ENCODE results near the gene ABCF2. TPM values are rescaled to one million over a fixed set of nuclear protein-coding genes. Genes with fewer than 3 reads are reported as not detected.

ABCF2 gene
- total RNA-seq: 78.8 and 91.2 TPM in 2 replicates

DNA sequence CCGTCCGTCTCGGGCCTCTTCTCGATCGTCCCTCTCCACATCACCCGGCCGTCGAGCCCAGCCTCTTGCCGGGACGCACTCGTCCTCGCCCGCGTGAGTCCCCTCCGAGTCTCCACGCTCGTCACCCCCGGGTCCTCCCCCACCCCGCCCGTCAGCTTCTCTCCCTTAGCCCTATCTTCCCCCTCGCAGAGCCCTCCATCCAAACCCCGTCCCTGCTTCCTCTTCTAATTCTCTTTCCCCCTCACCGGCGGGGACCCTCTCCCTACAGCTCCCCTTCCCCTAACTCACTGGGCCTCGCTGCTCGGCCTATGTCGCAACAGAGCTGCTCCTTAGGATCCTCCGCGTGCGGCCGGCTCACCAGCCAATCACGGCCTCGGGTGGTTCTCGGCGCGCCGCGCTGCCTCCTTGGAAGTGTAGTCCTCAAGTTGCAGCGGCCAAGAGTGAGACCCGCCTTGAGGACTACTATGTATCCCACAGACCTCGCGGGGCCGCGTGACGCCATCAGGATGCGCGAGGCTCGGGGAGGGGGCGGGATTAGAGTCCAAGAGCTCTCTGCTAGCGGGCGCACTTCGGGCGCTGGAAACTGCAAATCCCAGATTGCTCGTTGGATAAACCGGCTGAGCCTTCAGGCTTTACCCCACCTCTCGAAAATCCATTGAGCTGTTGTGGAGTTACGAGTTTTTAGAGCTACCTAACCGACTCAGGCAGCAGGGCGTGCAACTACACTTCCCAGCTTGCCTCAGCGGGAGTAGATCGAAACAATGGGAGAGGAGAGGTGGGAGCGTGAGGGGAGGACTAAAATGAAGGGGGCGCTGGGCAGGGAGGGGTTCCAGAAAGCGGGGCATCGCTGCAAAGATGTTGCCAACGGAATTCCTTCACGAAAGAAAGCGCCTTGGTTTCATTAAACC, at the start of gene ABCF2:
Gene ABCF2 (minus strand): TSS at position 331 of the 908 bp plus-strand sequence. CDS start 747 bp downstream, outside the sequence.
- peak; percentile 97 for DNase-seq (ENCODE audit: low read depth, low spot score)

DNA sequence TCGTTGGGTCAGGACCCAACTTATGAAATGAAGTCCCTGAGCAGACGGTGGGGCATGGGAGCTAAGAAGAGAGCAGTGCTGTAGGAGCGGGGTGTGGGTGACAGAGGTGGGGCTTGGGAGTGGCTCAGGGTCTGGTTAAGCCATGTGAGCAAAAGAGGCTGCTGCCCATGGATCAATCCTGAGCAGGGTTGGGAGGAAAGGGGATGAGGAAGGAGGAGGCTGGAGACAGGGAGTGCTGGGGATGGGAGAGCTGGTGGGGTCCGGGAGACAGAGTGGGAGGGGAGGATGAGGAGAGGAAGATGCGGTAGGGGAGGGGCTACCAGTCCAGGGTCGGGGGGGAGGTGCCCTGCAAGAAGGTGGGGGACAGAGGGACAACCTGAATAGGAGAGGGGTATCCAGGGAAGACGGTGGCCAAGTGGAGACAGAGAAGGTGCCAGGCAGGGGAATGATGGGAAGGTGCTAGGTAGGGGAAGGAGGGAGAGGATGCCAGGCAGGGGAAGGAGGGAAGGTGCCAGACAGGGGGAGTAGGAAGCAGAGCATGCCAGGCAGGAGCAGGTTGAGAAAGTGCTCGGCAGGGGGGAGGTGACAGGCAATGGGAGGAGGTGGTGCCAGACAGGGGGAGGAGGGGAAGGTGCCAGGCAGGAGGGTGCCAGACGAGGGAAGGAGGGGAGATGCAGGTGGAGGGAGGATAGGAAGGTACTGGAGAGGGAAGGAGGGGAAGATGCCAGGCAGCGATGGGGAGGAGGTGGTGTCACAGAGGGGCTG, 49.0 kb upstream of the ABCF2 start:
- DNase-seq (ENCODE audit: low read depth, low spot score): no peak

DNA sequence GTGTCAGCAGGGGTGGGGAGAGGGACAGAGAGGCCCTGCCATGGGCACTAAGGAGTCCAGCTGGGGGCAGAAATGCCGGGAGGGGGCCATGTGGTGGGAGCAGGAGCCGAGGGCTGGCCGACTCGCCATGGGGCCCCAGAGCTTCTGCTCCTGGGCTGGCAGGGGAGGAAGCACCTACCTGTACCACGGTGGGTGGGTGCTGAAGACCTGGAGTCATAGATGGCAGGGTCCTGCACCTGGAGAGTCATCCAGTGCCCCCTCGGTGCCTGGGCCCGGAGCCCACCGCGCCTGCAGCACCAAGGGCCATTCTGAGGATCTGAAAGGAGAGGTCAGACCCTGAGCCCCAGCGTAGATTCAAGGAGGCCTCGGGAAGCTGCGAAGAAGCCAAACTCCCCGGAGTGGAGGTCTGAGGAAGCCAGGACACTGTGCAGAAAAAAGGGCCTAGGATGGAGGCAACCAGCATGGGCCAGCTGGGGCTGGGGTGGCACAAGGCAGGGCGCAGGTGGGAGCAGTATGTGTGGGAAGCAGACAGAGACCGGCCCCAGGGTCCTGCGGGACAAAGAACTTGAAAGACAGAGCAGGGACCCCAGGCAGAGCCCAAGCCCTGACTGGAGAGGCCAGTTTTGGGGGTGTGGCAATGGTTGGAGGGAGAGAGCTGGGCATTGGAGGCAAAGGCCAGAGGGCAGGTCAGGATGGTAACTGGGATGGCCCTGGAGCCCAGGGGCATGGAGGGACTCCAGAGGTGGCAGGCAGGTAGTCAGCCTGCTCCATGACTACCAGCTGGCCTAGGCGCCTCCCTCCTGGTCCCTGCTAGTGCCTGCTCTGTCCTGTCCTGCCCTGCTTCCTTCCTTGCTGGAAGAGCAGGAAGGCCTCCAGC, 48.2 kb upstream of the ABCF2 start:
- DNase-seq (ENCODE audit: low read depth, low spot score): no peak

DNA sequence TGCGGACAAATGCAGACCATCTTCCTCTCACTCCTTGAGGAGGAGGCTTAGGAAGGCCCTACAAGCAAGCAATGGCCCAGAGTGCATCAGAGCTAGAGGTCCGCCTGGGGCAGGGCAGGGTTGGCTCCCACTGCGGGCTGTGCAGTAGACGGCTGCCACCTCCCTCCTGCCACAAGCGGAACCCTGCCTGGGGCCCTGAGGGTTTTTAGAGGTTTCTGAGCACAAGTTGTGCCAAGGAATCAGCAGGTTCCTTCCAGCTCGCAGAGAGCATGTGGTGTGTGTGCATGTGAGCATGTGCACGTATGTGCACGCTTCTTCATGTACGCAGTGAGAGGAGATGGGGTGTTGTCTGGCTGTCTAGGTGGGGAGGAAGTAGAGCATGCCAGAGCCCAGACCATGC, 47.4 kb upstream of the ABCF2 start:
- no peak for DNase-seq (ENCODE audit: low read depth, low spot score)

DNA sequence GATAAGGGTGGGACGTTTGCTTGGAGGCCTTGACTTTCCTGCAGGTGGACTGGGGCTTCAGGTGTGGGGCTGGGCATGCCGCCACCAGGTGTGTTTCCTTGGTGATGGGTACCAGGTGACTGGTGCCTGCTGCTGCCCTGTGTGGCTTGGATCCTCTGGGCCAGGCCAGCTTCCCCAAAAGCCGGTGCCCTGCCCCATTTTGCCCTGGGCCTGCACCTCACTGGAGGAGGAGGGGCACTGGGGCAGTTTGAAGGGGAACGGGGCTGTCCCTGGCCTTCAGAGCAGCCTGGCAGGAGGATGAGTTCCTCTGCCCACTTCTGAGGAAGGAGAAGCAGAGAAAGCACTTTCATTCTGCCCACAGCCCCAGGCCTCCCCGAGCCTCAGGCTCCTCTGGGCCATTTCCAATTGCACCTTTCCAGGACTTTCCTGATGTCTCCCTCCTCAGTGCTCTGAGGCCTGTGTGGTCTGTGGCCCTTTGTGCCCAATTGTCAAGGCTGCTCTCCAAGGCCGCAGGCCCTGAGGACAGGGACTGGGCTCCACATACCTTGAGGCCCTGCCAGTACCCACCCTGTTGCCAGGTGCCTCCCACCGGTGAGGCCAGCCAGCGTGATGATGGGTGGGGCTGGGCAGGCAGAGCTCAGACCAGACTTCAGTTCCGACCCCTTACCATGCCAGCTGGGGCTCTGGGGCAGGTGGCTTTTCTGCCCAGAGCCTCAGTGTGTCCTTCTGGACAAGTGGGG, 46.8 kb upstream of the ABCF2 start:
- DNase-seq (ENCODE audit: low read depth, low spot score): no peak

DNA sequence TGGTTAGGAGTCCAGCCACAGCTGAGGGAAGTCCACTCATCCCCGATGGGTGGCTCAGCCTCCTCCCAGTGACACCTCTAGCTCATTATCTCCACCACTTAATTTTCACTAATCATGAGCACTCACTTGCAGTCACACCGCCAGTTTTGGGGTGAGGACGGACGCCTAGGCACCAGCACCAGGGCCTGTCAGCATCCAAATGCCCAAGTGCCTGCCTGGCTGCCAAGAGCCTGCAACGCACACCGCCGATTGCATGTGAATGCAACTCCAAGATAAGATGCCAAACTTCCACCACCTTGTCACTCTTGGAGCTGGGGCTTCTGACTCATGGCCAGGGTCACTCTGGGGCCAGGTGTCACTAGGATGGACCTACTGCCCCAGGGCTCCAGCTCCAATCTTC, 45.9 kb upstream of the ABCF2 start:
- DNase-seq (ENCODE audit: low read depth, low spot score): no peak

DNA sequence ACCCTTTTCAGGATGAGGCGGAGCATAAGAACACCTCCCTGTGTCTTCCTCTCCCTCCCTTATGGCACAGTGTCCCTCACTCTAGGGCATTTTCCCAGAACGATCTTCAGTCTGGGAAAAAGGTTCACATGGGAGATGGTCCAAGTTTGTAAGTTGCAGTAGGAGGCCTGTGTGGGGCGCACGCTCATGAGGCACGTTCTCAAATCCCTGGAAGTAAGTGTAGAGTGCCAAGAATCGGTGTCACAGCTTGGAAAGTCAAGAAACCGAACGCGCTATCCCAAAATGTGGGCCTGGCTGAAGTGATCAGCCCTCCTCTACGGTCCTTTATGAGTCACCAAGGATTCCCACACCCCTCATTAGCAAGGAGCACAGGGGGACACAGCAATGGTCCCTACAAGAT, 45.4 kb upstream of the ABCF2 start:
- no peak for DNase-seq (ENCODE audit: low read depth, low spot score)

DNA sequence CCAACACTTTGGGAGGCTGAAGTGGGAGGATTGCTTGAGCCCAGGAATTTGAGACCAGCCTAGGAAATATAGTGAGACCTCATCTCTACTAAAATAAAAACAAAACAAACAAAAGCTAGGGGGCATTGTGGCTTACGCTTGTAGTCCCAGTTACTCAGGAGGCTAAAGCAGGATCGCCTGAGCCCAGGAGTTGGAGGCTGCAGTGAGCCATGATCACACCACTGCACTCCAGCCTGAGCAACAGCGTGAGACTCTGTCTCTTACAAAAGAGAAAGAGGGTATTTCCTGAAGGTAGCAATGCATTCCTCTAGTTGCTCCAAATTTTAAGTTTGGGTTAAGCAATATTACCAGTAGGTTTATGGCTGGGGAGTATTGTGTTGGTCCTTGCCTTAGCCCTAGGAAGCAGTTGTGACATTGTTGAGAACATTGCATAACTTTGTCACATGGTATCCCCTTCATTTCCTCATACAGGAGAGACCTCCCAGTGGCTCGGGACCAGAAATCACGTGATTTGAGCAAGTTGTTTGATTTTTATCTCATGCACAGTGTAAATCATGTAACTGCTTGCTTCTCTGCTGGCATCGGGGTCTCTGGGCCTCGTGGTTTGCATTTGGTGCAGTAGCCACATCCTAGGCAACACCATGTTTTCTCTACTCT, 44.8 kb upstream of the ABCF2 start:
- DNase-seq (ENCODE audit: low read depth, low spot score): no peak

DNA sequence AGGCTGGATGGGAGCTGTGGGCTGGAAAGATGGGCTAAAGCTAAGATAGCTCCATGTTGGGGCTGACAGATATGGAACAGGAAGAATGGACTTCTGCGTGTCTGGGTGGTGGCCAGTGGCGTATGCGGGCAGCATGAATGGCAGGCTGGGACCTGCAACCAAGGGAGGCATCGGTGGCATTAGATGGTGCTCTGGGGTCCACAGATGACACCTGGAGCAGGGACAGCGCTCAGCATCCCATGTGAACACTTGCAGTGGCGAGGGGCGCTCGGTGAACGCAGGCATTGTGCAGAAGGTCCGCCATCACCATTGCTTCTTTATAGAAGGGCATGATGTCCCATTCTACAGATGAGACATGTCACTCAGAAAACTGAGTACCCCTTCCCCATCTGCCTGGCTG, 42.5 kb upstream of the ABCF2 start:
- DNase-seq (ENCODE audit: low read depth, low spot score): no peak

DNA sequence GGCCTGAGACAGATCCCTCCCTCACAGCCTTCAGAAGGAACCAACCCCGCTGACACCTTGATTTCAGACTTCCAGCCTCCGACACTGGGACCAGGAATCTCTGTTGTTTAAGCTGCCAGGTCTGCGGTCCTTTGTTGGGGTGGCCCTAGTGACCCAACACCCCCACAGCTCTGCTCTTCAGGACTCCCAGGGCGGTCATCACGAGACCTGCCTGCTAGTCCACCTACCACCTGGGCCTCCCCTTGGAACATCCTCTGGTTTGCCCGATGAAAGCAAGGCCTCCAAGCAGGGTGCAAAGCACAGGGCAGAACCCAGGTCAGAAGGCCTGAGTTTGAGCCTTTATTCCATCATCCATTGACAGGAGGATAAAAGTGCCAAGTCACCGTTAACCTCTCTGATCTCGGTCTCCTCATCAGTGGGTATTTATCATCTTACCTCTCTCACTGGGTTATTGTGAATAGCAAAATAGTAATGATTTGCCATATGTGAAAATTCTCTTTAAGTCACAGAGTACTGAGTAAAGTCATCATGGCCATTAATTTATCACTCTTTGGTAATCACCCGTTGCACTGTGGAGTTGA, 38.4 kb upstream of the ABCF2 start:
- DNase-seq (ENCODE audit: low read depth, low spot score): no peak

DNA sequence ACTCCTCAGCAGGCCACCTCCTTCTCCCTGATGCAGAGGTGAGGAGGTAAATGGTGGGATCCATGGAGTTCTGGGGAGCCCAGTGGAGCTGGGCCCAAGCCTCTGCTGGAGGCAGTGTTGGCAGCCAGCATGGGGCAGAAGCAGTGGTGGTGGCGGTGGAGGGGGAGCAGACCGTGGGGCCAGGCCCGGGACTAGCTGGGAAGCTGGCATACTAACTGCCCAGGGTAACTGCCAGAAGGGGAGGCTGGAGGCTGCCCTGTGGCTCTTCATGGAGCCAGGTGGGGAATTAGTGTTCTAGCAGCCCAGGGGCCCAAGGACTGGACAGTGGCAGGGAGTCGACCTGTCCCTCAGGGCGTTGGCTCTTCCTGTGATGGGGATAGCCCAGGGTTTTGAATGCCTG, 37.6 kb upstream of the ABCF2 start:
- DNase-seq (ENCODE audit: low read depth, low spot score): no peak

DNA sequence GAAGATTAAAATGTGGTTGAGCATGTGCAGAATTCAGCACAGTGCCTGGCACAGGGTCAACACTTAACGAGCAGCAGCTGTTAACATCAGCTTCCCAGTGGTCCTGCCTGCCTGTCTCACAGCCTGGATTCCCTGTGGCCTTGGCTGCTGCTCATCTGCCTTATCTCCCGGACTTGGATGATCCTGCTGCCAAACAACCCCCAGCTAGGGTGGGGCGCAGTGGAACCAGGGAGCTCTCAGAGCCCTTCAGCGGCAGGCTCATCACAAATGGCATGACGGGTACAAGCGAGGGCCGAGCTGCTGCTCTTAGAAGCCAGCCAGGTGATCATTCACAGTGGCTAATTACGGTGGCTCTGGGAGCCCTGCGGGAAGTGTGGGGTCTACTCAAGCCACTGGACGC, 34.5 kb upstream of the ABCF2 start:
- DNase-seq (ENCODE audit: low read depth, low spot score): no peak

DNA sequence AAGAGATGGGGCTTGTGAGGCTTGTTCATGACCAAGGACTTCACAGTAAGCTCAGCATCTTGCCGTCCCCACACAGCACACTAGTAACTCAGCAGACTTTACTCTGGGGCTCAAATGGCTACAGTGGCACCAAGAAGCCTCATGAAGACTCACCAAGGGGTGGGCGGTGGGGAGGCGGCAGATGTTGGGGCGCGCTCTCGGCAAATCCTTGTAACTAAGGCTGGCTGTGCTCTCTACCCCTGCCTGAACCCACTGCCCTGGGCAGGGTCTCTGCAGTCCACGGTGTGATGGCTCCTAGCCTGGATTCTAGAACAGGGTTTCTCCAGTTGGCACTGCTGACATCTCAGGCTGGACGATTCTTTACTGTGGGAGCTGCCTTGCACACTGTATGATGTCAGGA, 33.9 kb upstream of the ABCF2 start:
- DNase-seq (ENCODE audit: low read depth, low spot score): no peak

DNA sequence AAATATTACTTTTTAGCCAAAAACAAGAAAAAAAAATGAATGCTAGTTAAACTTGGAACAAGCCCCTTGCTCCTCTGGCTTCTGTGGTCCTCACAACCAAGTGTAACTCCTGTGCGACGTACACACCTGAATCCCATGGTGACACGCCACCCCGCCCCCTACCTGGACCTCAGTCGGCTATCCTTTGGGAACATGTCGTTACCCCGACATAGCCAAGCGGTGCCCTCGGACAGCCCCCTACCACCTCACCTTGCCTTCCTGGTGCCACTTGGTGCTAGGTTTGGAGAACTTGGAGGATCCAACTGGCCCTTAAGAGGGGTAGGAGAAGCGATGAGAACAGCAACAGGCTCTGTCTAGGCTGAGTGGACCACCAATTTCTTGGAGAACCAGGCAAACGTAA, 33.5 kb upstream of the ABCF2 start:
- DNase-seq (ENCODE audit: low read depth, low spot score): no peak

DNA sequence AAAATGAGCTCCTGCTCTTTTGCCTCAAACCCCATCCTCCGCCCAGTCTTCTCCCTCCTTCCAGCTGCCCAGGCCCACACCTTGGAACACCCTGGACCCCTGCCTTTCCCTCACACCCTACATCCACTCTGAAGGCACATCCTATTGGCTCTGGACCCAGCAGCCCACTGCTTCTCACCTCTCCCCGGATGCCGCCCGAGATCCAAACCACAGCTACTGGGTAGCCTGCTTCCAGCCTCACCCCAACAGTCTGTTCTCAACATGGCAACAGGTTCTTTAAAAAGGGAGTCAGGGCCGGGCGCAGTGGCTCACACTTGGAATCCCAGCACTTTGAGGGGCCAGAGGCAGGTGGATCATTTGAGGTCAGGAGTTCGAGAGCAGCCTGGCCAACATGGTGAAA, 31.0 kb upstream of the ABCF2 start:
- no peak for DNase-seq (ENCODE audit: low read depth, low spot score)

DNA sequence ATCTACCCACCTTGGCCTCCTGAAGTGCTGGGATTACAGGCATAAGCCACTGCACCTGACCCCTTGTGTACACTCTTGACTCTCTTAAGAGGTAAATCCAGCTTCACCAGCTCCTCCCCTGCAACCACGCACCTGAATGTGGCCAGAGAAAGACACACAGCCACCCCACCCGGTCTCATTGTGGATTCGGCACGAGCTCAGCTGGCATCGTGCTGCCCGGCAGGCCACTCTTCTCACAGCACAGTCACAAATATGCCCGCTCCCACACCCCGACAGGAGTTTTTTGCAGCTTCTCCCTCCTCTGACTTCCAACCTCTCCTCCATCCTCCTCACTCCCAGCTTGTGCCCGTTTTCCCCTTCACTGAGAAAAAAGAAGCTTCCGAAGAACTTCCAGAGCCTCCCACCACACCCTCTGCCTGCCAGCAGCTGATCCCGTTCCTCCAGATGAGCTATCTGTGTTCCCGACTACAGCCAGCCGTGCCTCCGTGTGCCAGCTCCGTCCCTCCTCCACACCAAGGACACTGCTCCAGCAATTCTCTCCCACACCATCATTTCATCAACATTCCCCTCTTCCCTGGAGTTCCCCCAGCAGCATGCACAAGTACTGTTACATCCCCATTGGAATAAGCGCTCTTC, 29.5 kb upstream of the ABCF2 start:
- no peak for DNase-seq (ENCODE audit: low read depth, low spot score)

DNA sequence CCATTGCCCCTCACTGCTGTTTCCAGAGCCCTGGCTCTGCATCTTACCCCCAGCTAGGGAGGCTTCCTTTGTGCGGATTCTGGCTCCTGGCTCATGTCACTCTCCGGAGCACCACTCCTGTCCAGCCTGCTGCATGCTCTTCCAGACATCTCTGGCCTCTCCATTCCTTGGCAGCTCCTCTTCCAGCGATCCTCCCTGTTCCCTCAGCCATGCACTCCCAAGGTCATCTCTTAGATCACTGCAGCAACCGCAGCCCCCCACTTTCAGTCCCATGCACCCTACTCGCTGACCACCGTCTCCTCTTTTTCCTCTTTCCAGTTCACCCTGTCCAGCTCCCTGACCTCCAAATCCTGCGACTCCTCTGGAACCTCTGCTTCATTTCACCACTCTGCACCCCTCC, 28.4 kb upstream of the ABCF2 start:
- DNase-seq (ENCODE audit: low read depth, low spot score): no peak

DNA sequence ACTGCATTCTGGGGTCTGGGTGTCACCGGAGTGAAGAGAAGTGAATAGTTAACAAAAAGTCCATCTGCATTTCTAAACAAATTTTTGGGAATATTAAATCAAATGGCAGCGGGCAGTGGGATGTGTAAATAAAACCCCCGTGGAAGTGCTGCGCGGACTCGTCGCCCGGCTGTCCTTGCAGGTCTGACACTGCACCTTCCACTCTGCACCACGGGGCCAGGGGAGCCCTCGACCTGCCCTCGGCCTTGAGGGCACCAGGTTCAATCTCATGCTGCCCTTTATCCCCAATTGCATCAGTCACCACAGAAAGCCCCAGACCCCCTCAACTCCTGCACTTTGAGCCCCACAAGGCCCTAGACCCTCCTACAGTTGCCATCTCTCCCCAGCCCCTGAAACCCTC, 27.8 kb upstream of the ABCF2 start:
- no peak for DNase-seq (ENCODE audit: low read depth, low spot score)

DNA sequence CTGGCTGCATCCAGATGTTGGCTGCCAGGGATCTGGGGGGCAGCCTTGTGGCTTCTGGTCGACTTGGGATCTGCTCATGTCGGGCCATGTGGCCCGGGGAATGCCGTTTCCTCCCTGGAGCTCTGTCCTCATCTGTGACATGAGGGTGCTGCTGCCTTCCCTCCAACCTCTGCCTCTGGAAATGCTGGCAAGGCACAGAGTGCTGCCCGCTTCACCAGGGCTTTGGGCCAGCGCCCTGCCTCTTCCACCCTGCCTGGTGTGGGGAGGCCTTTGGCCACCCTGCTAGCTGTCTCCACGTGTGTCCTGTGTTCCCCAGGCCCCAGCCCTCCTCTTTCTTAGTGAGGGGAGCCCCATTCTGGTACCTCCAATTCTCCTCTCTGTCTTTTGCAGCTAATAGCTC, 27.3 kb upstream of the ABCF2 start:
- no peak for DNase-seq (ENCODE audit: low read depth, low spot score)
